Measurements from ENCODE around the gene QSOX2. TPM values are rescaled to one million over a fixed set of nuclear protein-coding genes. Genes with fewer than 3 reads are reported as not detected.
"Not testable (repeated sequence)": the region's sequence is repeated elsewhere in the genome, so short reads cannot be mapped to it uniquely, and the experiment has no call there.

QSOX2 gene
- total RNA-seq, 1 donor = 7.1 TPM

GRCh38 chr9:136239983-136240330 is 5.7 kb downstream of the QSOX2 start:
- TF ChIP-seq CTCF (IDR thresholded peaks at IDR 0.05; ENCODE audit: insufficient read depth, low read length) = no peak
- no peak for DNase-seq (ENCODE audit: low read depth)
- H3K4me3 ChIP-seq (ENCODE audit: low read depth, low read length) = no peak overlapping the region

- no peak overlapping the region for H3K4me3 ChIP-seq (ENCODE audit: low read depth, low read length)
- DNase-seq (ENCODE audit: low read depth) = no peak
- no peak for TF ChIP-seq CTCF (IDR thresholded peaks at IDR 0.05; ENCODE audit: insufficient read depth, low read length)
These were observed 6.3 kb downstream of the QSOX2 start for GRCh38 chr9:136239135-136239982.

GRCh38 chr9:136238342-136238732 is 7.3 kb downstream of the QSOX2 start:
- H3K4me3 ChIP-seq (ENCODE audit: low read depth, low read length) = no peak overlapping the region
- no peak for DNase-seq (ENCODE audit: low read depth)
- no peak for TF ChIP-seq CTCF (IDR thresholded peaks at IDR 0.05; ENCODE audit: insufficient read depth, low read length)

- no peak for DNase-seq (ENCODE audit: low read depth)
- no peak overlapping the region for H3K4me3 ChIP-seq (ENCODE audit: low read depth, low read length)
- no peak for TF ChIP-seq CTCF (IDR thresholded peaks at IDR 0.05; ENCODE audit: insufficient read depth, low read length)
These were observed 7.9 kb downstream of the QSOX2 start for GRCh38 chr9:136237486-136238341.

- not testable (repeated sequence) for H3K4me3 ChIP-seq (ENCODE audit: low read depth, low read length); DNase-seq (ENCODE audit: low read depth)
These were observed 8.9 kb downstream of the QSOX2 start for GRCh38 chr9:136236471-136237410.

GRCh38 chr9:136235709-136236455 is 9.7 kb downstream of the QSOX2 start:
- TF ChIP-seq CTCF (IDR thresholded peaks at IDR 0.05; ENCODE audit: insufficient read depth, low read length) = no peak
- no peak for DNase-seq (ENCODE audit: low read depth)
- no peak overlapping the region for H3K4me3 ChIP-seq (ENCODE audit: low read depth, low read length)
